Activated gamma-delta T cell treated with anti-CD3 and anti-CD28 coated beads, Interleukin-2, amount 50 U/mL, for 16 hours (primary cell): ENCODE measurements around the gene NPTXR.
A peak's percentile ranks its signal among the peaks of the same experiment; 100 is the strongest.

Experiments
- DNase-seq: peaks from one replicate; pipeline ENCODE4 v3.0.0-alpha.2; 2020; ENCODE audit warnings: low read depth

Gene NPTXR

DNA sequence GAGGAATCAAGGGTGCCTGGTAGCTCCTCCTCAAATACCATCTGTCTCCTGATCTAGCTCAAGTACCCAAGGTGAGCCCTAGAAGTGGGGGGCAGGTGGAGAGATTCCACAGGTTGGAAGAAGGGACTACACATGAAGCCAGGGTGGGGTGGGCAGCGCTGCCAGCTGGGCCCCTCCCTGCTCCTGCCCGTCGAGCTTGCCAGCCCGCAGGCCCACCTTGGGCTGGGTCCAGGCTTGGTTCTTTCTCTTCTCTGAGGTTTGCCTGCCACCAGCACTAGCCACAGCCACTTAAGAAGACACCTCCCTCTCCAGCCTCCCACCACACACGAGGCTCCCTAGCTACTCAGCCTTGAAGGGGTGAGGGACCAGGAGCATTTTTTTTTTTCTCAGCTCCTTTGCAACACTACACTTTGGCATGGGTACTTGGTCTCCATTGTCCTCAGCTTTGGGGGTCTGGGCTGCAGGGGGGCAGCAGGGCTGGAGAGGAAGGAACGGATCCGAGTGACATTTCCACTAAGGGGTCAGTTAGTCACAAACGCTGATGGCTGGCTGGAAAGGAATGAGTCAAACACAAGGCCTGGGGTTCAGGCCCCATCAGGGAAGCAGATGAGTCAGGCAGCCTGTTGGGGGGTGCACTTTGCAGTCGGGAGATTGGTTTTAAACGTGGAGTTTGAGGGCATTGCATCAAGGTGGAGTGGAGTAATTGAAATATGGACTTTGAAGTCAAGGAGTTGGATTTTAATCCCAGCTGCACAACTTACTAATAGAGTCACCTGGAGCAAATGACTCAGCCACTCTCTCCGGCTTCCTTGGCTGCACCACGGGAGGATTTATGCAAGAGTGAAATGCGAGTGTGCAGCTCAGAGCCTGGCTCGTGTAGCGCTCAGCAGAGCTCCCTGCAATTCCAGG, 7.4 kb upstream of the NPTXR start:
- no peak for DNase-seq

DNA sequence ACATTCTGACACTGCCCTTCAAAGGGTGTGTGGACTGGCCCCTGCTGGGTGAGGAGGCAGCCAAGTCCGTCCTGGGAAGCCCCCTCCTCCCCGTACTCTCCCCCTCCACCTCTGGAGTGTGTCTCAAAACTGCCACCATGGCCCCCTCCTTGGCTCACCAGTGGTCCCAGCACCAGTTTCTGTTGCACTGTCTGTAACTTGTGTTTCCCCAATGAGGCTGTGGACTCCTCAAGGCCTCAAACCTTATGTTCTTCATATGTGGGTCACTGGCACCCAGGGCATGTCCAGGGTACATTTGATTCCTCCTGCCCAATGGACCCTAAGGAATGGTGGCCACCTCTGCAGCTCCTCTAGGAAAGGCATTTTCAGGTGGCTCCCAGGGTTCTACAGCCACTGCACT, 6.6 kb upstream of the NPTXR start:
- no peak for DNase-seq

DNA sequence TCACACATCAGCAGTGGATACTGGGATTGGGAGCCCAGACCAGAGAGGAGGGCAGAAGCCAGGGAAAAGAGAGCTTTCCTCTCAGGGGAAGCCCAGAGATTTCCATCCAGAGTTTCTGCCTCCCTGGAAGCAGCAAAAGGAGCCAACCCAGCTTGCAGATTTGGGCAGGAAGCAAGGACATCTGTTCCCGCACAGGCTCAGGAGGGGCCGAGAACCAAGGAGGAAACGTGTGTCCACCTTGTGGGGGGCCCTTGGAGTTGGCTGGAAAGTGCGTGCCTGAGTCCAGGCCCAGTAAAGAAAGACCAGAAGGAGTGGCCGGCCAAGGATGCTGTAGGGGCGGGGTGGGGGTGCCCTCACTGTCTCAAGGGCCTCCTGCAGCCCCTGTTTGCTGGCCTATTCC, 6.0 kb upstream of the NPTXR start:
- no peak for DNase-seq

DNA sequence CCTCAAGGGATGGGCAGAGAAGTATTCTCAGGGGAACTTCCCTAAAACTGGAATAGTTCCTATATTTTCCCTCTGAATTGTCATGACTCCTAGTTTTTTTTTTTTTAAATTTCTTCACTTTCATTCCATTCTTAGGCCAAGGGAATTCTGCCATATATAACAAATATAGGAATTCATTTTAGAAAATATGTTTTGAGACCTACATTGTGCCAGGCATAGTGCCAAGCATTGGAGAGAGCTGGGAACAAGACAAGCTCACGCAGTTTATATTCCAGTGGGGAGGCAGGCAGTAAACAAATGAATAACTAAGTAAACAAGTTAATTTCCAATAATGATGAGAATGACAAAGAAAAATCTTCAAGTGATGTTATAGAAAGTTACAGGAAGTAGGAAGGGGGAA, 2.6 kb upstream of the NPTXR start:
- DNase-seq: no peak

GRCh38 chr22:38845004-38845740, 1.3 kb upstream of the NPTXR start:
- DNase-seq: no peak

- no peak for DNase-seq
These were observed 631 bp upstream of the NPTXR start for GRCh38 chr22:38844315-38845003.

DNA sequence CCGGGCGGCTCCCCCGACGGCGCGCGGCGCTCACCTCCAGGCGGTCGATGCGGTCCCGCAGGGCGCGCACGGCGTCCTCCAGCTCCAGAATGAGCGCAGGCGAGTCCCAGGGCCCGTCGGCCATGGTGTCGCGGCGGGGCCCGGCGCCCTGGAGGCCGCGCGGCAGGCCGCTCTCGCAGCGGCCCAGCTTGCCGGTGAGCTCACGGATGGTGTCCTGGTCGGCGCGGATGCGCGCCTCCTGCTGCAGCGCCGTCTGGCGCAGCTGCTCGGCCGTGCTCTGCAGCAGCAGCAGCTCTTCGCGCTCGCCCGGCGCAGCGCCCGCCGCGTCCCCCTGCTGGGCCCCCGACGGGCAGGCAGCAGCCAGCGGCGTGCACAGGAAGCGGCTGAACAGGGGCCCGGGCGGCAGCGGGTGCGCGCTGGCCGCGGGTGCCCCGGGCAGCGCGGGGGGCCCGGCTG, 599 bp downstream of the NPTXR start:
- peak; percentile 28 for DNase-seq

GRCh38 chr22:38842512-38843200, 1.2 kb downstream of the NPTXR start:
- DNase-seq: no peak

GRCh38 chr22:38841635-38842034, 2.2 kb downstream of the NPTXR start:
- no peak for DNase-seq

GRCh38 chr22:38841211-38841610, 2.6 kb downstream of the NPTXR start:
- no peak for DNase-seq

DNA sequence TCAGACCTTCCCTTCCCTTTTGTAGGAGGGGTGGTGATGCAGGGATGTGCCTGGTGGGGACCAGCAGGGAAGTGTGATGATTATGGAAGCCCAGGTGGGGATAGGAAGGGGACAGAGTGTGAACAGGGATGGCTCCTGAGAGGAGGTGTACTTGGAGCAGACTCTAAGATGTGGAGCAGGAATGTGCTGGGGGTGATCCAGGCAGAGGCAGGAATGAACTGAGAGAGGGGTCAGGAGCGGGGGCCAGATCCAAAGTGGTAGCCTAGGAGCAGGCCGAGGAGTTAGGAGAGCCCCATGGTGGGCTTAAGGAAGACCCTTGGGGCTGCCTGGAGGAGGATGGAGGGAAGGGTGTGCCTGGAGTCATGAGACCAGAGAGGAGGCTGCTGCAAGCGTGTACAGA, 3.7 kb downstream of the NPTXR start:
- no peak for DNase-seq

GRCh38 chr22:38839686-38840085, 4.1 kb downstream of the NPTXR start:
- no peak for DNase-seq

GRCh38 chr22:38837414-38837928, 6.4 kb downstream of the NPTXR start:
- no peak for DNase-seq

DNA sequence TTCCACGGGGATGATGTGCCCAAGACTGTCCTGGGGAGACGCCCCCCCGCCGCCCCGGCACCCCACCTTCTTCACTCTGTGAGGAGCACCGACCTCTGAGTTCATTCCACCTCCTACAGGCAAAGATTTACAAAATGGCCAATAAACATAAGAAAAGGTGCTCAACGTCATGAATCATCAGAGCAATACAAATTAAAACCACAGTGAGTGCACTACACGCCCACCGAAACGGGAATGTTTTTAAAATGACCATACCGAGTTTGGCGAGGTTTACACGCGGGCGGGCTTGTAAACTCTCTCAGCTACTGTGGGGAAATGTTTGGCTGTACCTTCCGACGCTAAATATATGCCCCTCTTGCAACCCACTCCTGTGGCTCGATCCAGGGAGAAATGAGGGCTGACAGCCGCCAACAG, 7.9 kb downstream of the NPTXR start:
- no peak for DNase-seq

DNA sequence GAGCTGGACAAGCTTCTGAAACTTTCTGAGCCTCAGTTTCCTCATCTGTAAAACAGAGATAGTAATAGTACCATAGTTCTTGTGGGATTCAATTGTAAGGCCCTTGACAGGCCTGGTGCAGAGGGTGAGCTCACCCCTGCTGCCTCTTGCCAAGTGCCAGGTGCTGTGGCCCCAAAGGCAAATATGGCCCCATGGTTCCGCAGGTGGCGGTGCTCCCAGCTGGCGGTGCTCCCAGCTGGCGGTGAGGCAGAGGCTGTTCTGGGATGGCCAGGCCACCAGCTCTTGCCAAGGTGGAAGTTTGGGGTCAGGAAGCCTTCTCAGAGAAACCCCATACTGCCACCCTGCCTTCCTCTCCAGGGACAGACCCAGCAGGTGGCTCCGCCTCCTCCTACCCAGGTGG, 8.8 kb downstream of the NPTXR start:
- no peak for DNase-seq

GRCh38 chr22:38834215-38834953, 9.4 kb downstream of the NPTXR start:
- DNase-seq: no peak

- DNase-seq: no peak
These were observed 10.8 kb downstream of the NPTXR start for GRCh38 chr22:38833061-38833460.

DNA sequence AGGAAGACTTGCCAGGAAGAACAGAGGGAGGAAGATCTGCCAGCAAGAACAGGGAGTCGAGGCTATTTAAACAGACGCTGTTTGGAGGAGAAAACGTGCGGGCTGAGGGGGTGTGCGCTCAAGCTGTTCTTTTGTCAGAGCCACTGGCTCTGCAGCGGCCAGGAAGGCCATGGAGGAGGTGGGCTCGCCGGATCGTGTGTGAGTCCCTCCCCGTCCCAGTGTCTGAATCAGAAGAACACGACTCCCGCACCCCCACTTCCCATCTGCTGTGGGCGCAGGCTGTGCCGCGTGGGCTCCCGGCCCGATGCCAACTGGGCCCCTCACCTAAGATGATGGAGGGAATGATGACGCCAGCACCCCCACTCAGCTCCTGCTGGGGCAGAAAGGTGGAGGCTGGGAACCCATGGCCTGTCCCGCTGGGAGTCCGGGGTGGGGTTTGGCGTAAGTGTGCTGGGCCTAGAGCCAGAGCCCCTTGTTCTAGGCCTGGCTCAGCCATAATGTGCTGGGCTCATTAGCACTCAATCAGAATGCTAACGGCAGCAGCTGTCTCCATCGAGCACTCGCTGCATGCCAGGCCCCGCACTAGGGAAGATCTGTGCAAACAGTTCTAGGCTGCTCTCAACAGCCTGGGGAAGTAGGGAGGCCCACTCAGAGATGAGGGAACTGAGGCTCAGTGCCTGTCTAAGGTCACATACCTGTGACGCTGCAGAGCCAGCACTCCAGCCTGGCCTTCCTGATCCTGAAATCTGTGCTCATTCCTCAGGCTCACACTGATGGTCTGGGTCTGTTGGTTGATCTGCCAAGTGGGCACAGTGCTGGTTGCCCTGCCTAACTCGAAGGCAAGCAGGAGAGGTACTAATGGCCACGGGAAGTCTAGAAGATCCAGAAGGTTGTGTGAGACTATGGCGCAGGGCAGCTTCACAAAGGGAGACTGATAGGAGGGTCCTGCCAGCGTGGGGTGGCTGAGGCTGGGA, 11.5 kb downstream of the NPTXR start:
- no peak for DNase-seq

GRCh38 chr22:38831166-38831945, 12.5 kb downstream of the NPTXR start:
- DNase-seq: no peak
